ENCODE data around the gene CSRP1.

Gene CSRP1

GRCh38 chr1:201553496-201554189 is 46.7 kb upstream of the CSRP1 start:
- TF ChIP-seq SIN3A (IDR thresholded peaks at IDR 0.05; ENCODE audit: borderline replicate concordance, insufficient read depth, low read length) (no peak), REST (IDR thresholded peaks at IDR 0.05; ENCODE audit: insufficient read depth in 1 of 2, low read depth in 2 of 2, low read length in 2 of 2) (no peak), POLR2AphosphoS5 (IDR thresholded peaks at IDR 0.05; ENCODE audit: low read depth, low read length) (no peak), FOXP2 (optimal IDR thresholded peaks at IDR 0.05; ENCODE audit: borderline replicate concordance, extremely low read depth, extremely low read length, insufficient read depth) (no peak), TAF1 (IDR thresholded peaks at IDR 0.05; ENCODE audit: borderline replicate concordance, insufficient read depth, low read length) (no peak)

- TF ChIP-seq TAF1 (IDR thresholded peaks at IDR 0.05; ENCODE audit: borderline replicate concordance, insufficient read depth, low read length): no peak
- no peak for TF ChIP-seq FOXP2 (optimal IDR thresholded peaks at IDR 0.05; ENCODE audit: borderline replicate concordance, extremely low read depth, extremely low read length, insufficient read depth)
- no peak for TF ChIP-seq REST (IDR thresholded peaks at IDR 0.05; ENCODE audit: insufficient read depth in 1 of 2, low read depth in 2 of 2, low read length in 2 of 2)
- no peak for TF ChIP-seq SIN3A (IDR thresholded peaks at IDR 0.05; ENCODE audit: borderline replicate concordance, insufficient read depth, low read length)
- TF ChIP-seq POLR2AphosphoS5 (IDR thresholded peaks at IDR 0.05; ENCODE audit: low read depth, low read length): no peak
Measured at GRCh38 chr1:201552941-201553351, 46.0 kb upstream of the CSRP1 start.

- TF ChIP-seq FOXP2 (optimal IDR thresholded peaks at IDR 0.05; ENCODE audit: borderline replicate concordance, extremely low read depth, extremely low read length, insufficient read depth) (no peak), TAF1 (IDR thresholded peaks at IDR 0.05; ENCODE audit: borderline replicate concordance, insufficient read depth, low read length) (no peak), SIN3A (IDR thresholded peaks at IDR 0.05; ENCODE audit: borderline replicate concordance, insufficient read depth, low read length) (no peak), REST (IDR thresholded peaks at IDR 0.05; ENCODE audit: insufficient read depth in 1 of 2, low read depth in 2 of 2, low read length in 2 of 2) (no peak), POLR2AphosphoS5 (IDR thresholded peaks at IDR 0.05; ENCODE audit: low read depth, low read length) (no peak)
Measured at GRCh38 chr1:201551877-201552731, 45.2 kb upstream of the CSRP1 start.

- TF ChIP-seq SIN3A (IDR thresholded peaks at IDR 0.05; ENCODE audit: borderline replicate concordance, insufficient read depth, low read length) (no peak), FOXP2 (optimal IDR thresholded peaks at IDR 0.05; ENCODE audit: borderline replicate concordance, extremely low read depth, extremely low read length, insufficient read depth) (no peak), REST (IDR thresholded peaks at IDR 0.05; ENCODE audit: insufficient read depth in 1 of 2, low read depth in 2 of 2, low read length in 2 of 2) (no peak), POLR2AphosphoS5 (IDR thresholded peaks at IDR 0.05; ENCODE audit: low read depth, low read length) (no peak), TAF1 (IDR thresholded peaks at IDR 0.05; ENCODE audit: borderline replicate concordance, insufficient read depth, low read length) (no peak)
Measured at GRCh38 chr1:201551096-201551495, 44.2 kb upstream of the CSRP1 start.
